GM21528 (cell line): ENCODE results near the gene GNA12.

Source experiments
- ATAC-seq: cut with Tn5 transposase; IDR thresholded peaks from one replicate; pipeline ENCODE4 v1.9.1; 2021; ENCODE audit warnings: mild to moderate bottlenecking, moderate library complexity; ENCODE audit not compliant: unreplicated experiment, low FRiP score

GNA12 gene

GRCh38 chr7:2786607-2787116 lies 57.4 kb downstream of the GNA12 start:
- ATAC-seq = no peak

DNA sequence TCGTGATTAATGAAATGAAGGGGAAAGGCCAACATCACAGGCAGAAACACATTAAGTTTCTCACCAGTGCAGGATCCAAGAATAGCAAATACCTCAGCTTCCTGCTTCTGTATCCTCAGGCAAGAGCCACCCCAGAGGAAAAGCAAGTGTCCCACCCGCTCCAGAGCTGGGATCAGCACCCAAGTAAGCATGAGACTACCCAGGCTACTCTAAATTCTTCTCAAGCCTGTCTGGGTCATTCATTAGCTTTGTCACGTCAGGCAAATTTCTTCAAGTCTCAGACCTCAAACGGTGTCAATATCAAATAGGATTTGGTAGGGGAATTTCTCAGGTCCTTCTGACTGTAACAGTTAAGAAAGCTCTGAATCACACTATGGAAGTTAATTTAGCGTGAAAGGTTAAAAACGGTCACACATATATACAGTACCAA lies 59.0 kb downstream of the GNA12 start:
- no peak for ATAC-seq

DNA sequence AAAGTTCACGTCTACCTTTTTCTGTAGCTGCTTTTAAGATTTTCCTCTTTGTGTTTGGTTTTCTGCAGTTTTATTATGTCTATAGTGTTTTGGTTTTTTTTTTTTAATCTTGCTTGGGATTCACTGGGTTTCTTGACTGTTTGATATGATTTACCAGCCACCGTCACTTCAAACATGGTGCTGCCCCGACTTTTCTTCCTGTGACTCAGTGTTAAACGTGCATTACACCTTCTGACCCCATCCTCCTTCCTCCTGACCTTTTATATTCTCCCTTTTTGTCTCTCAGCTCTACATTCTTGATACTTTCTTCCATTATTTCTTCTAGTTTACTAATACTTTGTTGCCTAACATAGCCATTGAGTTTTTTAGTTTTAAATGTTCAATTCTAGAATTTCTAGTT lies 61.5 kb downstream of the GNA12 start:
- ATAC-seq = no peak

DNA sequence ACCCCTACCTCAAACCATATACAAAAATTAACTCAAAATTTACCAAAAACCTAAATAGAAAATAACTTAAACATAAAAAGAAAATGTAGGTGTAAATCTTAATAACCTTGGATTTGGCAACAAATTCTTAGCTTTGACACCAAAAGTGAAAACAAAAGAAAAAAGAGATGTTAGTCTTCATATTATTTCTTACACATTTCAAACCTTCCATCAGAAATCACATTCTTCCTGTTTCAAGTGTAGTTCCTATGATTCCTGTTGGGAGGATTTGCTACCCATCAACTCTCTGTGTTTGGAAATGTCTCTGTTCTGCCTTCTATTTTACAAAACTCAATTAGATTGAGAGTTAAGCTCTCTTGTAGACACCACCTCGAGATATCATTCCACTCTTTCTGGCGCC lies 62.0 kb downstream of the GNA12 start:
- ATAC-seq = no peak

DNA sequence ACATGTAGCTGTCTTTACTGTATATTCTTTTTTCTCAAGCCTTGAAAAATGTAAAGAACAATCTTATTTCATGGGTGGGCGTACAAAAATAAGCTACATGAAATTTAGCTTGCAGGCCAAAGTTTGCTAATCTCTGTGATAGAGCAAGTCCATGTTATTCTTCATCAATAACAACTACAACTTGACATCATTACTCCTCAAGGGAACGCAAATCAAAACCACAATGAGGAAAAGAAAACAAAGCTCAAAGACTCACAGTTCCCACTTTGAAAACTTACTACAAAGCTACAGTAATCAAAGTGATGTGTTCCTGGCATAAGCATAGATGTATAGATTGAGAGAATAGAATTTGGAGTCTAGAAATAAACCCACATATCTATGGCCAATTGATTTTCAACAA lies 62.5 kb downstream of the GNA12 start:
- no peak for ATAC-seq

DNA sequence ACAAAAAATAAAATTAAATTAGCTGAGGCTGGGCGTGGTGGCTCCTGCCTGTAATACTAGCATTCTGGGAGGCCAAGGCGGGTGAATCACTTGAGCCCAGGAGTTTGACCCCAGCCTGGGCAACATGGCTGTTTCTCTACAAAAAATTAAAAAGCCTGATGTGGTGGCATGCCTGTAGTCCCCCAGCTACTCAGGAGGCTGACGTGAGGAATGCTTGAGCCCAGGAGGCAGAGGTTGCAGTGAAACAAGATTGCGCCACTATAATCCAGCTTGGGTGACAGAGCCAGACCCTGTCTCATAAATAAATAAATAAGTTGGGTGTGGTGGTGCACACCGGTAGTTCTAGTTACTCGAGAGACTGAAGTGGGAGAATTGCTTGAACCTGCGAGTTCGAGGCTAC lies 65.1 kb downstream of the GNA12 start:
- no peak for ATAC-seq

DNA sequence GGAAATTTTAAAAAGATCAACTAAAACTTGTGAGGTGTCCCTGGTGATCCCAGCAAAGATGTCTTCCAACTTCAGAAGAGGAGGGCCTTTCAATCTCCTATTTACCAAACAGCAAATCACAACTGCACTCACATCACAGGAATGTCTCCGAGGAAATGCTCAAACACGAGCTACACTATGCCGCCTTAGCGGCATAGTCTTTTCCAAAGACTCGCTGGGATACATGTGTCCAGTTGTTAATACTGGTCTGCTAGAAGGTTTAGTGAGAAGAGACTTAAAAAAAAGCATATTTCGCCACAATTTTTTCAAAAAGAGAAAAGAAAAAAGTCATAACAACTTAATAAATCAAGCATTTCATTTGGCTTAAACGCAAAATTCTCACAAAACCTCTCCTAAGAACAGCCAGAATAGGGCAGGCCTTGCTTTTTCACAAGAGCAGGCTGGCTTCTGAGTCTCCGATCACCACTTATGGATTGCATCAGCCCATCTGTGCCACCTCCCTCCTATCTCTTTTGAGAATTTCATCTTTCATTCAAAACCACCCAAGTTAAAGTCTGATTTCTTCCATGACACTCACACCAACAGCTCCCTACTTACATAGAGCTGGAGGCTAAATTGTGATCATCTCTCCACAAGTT lies 66.1 kb downstream of the GNA12 start:
- ATAC-seq = no peak

GRCh38 chr7:2776401-2776800 lies 67.7 kb downstream of the GNA12 start:
- no peak for ATAC-seq

DNA sequence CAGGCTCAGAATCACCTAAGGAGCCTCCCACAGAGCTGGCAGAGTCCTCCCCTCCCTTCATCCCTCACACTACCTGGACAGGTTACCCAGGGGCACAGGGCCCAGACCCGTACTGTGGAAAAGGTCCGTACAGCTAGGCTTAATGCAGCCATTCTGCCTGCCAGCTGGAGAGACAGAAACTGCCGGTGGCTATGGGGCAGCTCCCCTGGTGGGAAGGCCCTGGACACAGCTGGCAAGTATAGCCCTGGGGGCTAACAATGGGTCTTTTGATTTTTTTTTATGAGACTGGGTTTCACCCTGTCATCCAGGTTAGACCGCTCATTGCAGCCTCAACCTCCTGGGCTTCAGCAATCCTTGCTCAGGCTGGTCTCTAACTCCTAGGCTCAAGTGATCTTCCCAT lies 68.3 kb downstream of the GNA12 start:
- ATAC-seq = no peak

DNA sequence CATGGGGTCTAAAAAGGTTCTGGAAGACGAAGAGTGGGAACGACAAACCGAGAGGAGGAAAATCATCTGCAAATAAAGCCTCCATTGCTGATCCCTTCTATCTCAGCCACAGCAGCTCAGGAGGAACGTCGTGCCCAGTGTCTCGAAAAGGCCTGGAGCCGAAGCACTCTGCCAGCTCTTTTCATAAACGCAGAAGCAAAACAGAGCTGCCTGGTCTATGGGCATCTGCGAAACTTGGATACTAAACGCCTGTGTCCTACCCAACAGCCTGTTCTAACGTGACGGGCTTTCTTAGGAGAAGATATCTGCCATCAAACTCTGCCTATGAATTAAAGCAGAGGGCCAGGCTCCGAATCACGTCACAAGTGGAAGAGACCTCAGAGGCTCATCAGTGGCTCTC lies 68.7 kb downstream of the GNA12 start:
- ATAC-seq = no peak

DNA sequence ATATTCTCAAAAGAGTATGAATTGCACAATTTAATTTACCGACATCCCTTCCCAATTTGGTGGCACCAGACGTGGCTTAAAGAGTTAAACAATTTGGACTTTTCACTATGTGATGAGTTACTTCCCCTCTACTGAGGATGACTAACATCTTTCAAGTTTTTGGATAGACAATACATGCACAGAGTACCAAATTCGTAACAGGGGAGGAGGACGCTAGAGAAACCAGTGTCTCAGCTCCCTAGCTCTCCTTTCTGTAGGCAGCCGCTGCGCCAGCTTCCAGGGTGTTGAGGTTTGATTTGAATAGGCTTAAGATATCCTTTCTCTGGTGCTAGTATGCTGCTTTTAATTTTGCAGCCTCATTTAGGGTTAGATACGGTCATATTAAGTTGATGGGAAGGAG lies 69.2 kb downstream of the GNA12 start:
- no peak for ATAC-seq

DNA sequence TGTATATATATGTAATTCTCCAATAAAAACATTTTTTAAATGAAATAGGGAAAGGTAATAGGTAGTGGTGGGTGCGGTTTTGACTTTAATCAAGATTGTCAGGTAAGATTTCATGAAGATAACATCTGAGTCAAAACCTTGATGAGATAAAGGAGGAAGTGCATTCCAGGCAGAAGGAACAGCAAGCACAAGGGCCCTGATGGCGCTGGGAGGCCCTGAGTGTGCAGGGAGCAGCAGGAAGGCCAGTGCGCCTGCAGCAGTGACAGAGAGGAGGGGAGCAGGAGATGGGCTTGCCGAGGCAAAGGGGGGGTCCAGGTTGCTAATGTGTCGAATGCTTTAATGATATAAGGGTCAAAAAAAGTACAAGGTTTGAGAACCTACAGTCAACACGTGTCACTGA lies 69.8 kb downstream of the GNA12 start:
- ATAC-seq = no peak

DNA sequence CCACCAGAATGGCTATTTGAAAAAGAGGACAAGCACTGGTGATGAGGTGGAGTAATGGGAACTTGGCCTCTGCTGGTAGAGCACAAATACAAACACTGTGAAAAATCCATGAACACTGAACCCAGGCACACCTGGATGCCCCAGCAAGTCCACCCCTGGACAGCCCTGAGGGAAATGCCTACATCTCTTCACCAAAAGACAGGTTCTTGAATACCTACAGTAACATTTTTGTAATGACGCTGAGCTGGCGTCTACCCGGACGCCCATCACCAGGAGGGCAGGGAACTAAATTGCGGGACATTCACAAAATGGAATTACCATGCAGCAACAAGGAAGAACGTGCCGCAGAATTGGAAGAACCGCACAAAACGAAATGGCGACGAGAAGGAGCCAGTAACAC lies 70.5 kb downstream of the GNA12 start:
- ATAC-seq = no peak

- ATAC-seq = no peak
These were observed 72.8 kb downstream of the GNA12 start for GRCh38 chr7:2771274-2771731.

DNA sequence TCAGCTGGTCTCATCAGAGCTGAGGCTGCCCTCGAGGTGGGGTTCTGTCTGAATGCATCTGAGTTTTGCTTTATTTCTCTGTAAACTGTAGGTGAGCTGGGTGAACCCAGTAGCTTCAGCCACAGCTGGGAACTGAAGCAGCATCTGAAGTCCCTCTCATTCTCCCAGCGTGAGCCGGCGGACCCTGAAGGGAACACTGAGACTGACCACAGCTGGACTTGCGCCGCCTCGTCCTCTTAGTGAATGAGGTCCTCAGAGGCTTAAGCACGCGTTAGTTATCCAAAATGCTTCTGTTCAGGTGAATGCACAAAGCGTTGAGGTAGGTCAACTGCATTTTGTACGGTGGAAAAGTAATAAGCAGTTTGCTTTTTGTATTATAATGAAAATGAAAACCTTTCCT lies 79.5 kb downstream of the GNA12 start:
- no peak for ATAC-seq

- ATAC-seq = no peak
These were observed 80.5 kb downstream of the GNA12 start for GRCh38 chr7:2763597-2763996.

- ATAC-seq = no peak
These were observed 82.2 kb downstream of the GNA12 start for GRCh38 chr7:2761801-2762497.

DNA sequence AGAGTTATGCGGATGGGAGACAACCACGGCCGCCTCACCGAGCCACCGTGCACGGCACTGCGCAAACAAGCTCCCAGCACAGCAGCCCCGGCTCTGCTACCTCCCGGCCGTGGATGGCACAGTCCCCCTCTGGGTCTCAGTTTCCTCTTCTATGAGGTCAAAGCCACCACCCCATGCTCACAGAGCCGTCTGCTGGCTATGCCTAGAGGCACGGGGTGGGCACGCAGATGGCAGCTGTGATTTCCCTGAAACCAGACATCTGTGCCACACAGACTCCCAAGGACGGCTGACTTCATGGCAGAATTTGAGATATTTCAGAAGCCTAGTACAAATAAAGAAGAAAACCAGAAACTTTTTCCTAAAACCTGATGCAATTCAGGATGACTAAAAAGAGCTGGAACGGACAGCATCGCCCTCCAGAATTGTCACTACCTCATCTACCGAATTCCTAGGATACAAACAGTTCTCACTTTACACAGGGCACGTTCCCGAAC lies 82.9 kb downstream of the GNA12 start:
- ATAC-seq = no peak

DNA sequence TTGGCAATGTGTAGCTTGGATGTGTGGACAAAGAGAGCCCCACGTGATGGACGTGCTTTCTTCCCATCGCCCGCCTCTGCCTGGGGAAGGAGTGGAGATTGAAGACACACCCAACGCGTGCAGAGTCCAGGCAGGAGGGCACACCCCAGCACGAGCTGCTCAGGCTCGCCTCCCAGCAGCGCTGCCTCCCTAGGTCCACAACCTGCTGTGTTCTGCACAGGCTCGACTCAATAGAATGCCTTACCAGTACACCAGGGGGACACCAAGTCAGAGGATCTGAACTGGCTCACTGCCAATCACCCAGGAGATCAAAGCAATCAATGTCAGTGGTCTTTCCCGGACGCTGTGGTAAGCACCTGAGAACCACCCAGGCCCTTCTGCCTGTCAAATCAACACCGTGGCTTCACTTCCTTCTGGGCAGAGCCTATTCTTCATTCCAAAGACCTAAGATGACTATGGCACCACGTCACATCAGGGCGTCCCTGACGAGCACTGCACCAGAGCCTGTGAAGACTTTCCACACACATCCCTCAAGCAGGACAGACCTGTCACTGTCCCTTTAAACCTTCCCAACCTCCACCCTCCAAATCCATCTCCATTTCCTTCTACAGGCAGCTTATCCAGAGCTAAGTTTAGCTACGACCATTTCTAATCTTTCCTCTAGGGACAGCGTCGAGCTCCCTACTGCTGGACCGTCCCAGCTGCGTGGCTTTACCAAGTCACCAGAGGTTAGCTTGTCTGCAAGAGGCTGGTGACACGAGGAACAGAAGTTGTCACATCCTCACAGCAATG lies 83.8 kb downstream of the GNA12 start:
- no peak for ATAC-seq

DNA sequence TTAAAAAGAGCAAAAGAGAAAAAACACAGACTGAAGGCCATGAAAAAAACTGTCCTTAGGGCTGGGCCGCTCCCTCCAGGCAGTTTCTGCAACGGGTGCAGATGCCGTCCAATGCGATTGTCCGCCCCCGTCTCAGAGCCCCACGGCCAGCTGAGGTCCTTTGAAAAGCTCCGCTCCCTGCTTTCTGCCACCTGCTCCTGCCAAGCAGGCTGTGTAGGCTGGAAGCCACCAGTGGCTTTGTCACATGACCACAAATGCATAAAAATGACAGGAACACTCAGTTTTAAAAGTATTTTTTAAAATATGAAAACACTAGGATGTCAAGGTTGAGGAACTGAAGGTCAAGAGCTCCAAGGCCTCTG lies 84.4 kb downstream of the GNA12 start:
- no peak for ATAC-seq
